ENCODE measurements around the gene GEMIN4. TPM values are rescaled to one million over a fixed set of nuclear protein-coding genes. Genes with fewer than 3 reads are reported as not detected.
"Not testable (repeated sequence)": the region's sequence is repeated elsewhere in the genome, so short reads cannot be mapped to it uniquely, and the experiment has no call there.

Gene GEMIN4
- polyA plus RNA-seq, 2 of the 4 experiments (the other 2 are of a cell fraction), result 36.1 to 47.6 TPM

DNA sequence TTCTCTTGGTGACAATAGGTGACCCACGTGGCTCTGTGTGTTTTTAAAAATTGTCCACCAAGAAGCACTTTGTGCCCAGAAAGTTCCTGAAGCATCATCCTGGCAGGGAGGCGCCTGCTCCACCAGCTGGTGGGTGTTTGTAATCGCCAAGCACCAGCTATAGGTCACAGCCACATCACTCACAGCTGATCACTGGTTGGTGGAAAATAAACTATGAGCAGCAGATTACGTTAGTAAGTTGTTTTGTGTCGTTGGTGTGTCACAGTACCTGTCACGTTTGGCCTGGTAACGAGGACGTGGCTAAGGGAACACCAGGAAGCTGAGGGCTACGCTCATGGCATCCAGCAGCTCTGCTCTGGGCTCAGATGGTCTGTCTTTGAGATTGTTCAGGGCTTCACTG lies 40.2 kb upstream of the GEMIN4 start:
- ATAC-seq, result peak; percentile 33 to 34; a peak in 3 of 6 replicates
- ChIA-PET POLR2A (interaction anchor here (1.4 kb wide), 1 partner anchor 11 kb away, joined by 6 read pairs; the partner anchor contains the start of genes GLOD4 and MRM3), CTCF (interaction anchor here (0.9 to 19.5 kb wide), 12 partner anchors 10 to 380 kb away, joined by 3 to 428 read pairs (median 3); partner anchors contain the start of genes GLOD4, MRM3, NXN and TIMM22)
- no peak for FAIRE-seq
- Histone ChIP-seq H3K27ac (no peak overlapping the region), H3K4me2 (no peak overlapping the region), H3K4me3 (no peak overlapping the region), H3K9me3 (no peaks in the 10 kb centered on the region), H3K4me1 (peaks cover 7% of the 10 kb centered on the region)
- DNase-seq (ENCODE audit: low read depth in 1 of 2, low spot score in 1 of 2), result peak; percentile 31 to 51
- WGBS (ENCODE audit: missing lambda C conversion rate), result 75% methylated on average over 9 of the region's 9 CpGs
- TF ChIP-seq, protein P1, sequence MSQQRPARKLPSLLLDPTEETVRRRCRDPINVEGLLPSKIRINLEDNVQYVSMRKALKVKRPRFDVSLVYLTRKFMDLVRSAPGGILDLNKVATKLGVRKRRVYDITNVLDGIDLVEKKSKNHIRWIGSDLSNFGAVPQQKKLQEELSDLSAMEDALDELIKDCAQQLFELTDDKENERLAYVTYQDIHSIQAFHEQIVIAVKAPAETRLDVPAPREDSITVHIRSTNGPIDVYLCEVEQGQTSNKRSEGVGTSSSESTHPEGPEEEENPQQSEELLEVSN (IDR thresholded peaks at IDR 0.05; ENCODE audit: borderline replicate concordance, low read depth), result no peak
- TF ChIP-seq RAD21 (conservative IDR thresholded peaks at IDR 0.05 in 1 of 2, IDR thresholded peaks at IDR 0.05 in 1 of 2) (no peak), ZNF302 (CRISPR knock-in tag; IDR thresholded peaks at IDR 0.05) (no peak), JUN (IDR thresholded peaks at IDR 0.05) (no peak), BHLHE40 (IDR thresholded peaks at IDR 0.05; ENCODE audit: low read depth, low read length) (no peak), POLR2AphosphoS2 (conservative IDR thresholded peaks at IDR 0.05; ENCODE audit: low read length) (no peak), SMC3 (IDR thresholded peaks at IDR 0.05) (no peak), MAFK (IDR thresholded peaks at IDR 0.05; ENCODE audit: partially characterized antibody) (no peak), CBX8 (IDR thresholded peaks at IDR 0.05) (no peak), RARB (CRISPR knock-in tag; IDR thresholded peaks at IDR 0.05) (no peak), EHMT2 (IDR thresholded peaks at IDR 0.05; ENCODE audit: low read depth) (no peak), HOXA7 (CRISPR knock-in tag; IDR thresholded peaks at IDR 0.05) (no peak)
- TF ChIP-seq, protein P2, sequence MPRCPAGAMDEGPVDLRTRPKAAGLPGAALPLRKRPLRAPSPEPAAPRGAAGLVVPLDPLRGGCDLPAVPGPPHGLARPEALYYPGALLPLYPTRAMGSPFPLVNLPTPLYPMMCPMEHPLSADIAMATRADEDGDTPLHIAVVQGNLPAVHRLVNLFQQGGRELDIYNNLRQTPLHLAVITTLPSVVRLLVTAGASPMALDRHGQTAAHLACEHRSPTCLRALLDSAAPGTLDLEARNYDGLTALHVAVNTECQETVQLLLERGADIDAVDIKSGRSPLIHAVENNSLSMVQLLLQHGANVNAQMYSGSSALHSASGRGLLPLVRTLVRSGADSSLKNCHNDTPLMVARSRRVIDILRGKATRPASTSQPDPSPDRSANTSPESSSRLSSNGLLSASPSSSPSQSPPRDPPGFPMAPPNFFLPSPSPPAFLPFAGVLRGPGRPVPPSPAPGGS (IDR thresholded peaks at IDR 0.05), result no peak
- TF ChIP-seq, protein P3, sequence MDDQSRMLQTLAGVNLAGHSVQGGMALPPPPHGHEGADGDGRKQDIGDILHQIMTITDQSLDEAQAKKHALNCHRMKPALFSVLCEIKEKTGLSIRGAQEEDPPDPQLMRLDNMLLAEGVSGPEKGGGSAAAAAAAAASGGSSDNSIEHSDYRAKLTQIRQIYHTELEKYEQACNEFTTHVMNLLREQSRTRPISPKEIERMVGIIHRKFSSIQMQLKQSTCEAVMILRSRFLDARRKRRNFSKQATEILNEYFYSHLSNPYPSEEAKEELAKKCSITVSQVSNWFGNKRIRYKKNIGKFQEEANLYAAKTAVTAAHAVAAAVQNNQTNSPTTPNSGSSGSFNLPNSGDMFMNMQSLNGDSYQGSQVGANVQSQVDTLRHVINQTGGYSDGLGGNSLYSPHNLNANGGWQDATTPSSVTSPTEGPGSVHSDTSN (IDR thresholded peaks at IDR 0.05), result no peak

DNA sequence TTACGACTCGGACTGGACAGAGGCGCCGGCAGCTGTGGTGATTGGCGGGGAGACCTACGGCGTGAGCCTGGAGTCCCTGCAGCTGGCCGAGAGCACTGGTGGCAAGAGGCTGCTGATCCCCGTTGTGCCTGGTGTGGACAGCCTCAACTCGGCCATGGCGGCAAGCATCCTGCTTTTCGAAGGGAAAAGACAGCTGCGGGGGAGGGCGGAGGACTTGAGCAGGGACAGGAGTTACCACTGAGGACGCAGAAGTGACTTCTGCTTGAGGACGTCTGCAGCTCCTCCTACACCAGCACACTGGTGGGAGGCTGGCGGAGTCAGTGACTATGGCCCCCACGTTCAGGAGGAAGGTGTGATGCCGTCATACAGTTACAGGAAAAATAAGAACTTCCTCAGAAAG lies 39.8 kb upstream of the GEMIN4 start:
- DNase-seq (ENCODE audit: low read depth in 1 of 2, low spot score in 1 of 2), result no peak
- Histone ChIP-seq H3K4me2 (no peak overlapping the region), H3K27ac (no peak overlapping the region), H3K9me3 (no peaks in the 10 kb centered on the region), H3K4me3 (no peak overlapping the region), H3K4me1 (peaks cover 7% of the 10 kb centered on the region)
- no peak for ATAC-seq
- FAIRE-seq, result no peak
- CTCF ChIA-PET, result interaction anchor here (0.7 to 19.5 kb wide), 14 partner anchors 10 to 380 kb away, joined by 3 to 428 read pairs (median 3); partner anchors contain the start of genes GLOD4, MRM3, NXN and TIMM22
- no peak for TF ChIP-seq ESRRA (IDR thresholded peaks at IDR 0.05; ENCODE audit: borderline replicate concordance, low read length)
- TF ChIP-seq CBX8 (IDR thresholded peaks at IDR 0.05), result no peak
- no peak for TF ChIP-seq RARB (CRISPR knock-in tag; IDR thresholded peaks at IDR 0.05)
- TF ChIP-seq, protein P4, sequence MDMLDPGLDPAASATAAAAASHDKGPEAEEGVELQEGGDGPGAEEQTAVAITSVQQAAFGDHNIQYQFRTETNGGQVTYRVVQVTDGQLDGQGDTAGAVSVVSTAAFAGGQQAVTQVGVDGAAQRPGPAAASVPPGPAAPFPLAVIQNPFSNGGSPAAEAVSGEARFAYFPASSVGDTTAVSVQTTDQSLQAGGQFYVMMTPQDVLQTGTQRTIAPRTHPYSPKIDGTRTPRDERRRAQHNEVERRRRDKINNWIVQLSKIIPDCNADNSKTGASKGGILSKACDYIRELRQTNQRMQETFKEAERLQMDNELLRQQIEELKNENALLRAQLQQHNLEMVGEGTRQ (IDR thresholded peaks at IDR 0.05), result no peak
- TF ChIP-seq ZNF302 (CRISPR knock-in tag; IDR thresholded peaks at IDR 0.05), result no peak
- TF ChIP-seq TFCP2L1 (CRISPR knock-in tag; IDR thresholded peaks at IDR 0.05), result no peak
- TF ChIP-seq FOSL2 (IDR thresholded peaks at IDR 0.05), result no peak
- no peak for TF ChIP-seq FOSL2 (CRISPR knock-in tag; IDR thresholded peaks at IDR 0.05)
- no peak for TF ChIP-seq JUN (IDR thresholded peaks at IDR 0.05)
- no peak for TF ChIP-seq CHD4 (IDR thresholded peaks at IDR 0.05; ENCODE audit: borderline replicate concordance)
- no peak for TF ChIP-seq MAZ (IDR thresholded peaks at IDR 0.05; ENCODE audit: borderline replicate concordance, low read depth, low read length)
- TF ChIP-seq, protein P5, sequence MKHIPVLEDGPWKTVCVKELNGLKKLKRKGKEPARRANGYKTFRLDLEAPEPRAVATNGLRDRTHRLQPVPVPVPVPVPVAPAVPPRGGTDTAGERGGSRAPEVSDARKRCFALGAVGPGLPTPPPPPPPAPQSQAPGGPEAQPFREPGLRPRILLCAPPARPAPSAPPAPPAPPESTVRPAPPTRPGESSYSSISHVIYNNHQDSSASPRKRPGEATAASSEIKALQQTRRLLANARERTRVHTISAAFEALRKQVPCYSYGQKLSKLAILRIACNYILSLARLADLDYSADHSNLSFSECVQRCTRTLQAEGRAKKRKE (CRISPR knock-in tag; IDR thresholded peaks at IDR 0.05; ENCODE audit: low read depth), result no peak
- TF ChIP-seq EP300 (IDR thresholded peaks at IDR 0.05), result no peak
- TF ChIP-seq GATA3 (IDR thresholded peaks at IDR 0.05; ENCODE audit: borderline replicate concordance), result no peak
- TF ChIP-seq, protein P6, sequence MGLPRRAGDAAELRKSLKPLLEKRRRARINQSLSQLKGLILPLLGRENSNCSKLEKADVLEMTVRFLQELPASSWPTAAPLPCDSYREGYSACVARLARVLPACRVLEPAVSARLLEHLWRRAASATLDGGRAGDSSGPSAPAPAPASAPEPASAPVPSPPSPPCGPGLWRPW (IDR thresholded peaks at IDR 0.05), result no peak
- no peak for TF ChIP-seq RCOR1 (IDR thresholded peaks at IDR 0.05; ENCODE audit: low read depth, low read length)
- TF ChIP-seq SMC3 (IDR thresholded peaks at IDR 0.05), result no peak
- no peak for TF ChIP-seq FOXS1 (CRISPR knock-in tag; IDR thresholded peaks at IDR 0.05)
- POLR2A ChIA-PET, result interaction anchor here (1.4 kb wide), 1 partner anchor 10 kb away, joined by 6 read pairs; the partner anchor contains the start of genes GLOD4 and MRM3
- WGBS (ENCODE audit: missing lambda C conversion rate), result 93% methylated on average over 19 of the region's 19 CpGs

DNA sequence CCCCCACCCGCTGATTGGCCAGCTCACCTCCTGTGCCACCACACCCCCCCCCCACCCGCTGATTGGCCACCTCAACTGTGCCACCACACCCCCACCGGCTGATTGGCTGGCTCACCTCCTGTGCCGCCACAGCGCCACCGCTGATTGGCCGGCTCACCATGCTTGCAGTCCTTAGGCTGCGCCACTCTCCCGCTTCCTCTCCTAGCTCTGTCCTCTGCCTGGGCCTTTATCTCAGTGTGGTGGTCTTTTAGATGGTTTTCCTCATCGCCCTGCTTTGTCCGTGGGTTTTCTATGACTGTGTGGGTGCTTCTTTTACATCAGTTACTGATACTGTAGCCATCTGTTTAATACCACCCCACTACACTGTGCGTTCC lies 38.8 kb upstream of the GEMIN4 start:
- H3K9me3 ChIP-seq; H3K4me1 ChIP-seq; ATAC-seq; H3K4me3 ChIP-seq; DNase-seq (ENCODE audit: low read depth in 1 of 2, low spot score in 1 of 2); FAIRE-seq; H3K4me2 ChIP-seq; H3K27ac ChIP-seq: not testable (repeated sequence)
- 99% methylated on average over 10 of the region's 12 CpGs for WGBS (ENCODE audit: missing lambda C conversion rate)
- POLR2A ChIA-PET, result interaction anchor here (0.6 to 1.4 kb wide), 2 partner anchors 9 to 126 kb away, joined by 4 to 6 read pairs; partner anchors contain the start of genes GLOD4 and MRM3
- CTCF ChIA-PET, result interaction anchor here (0.6 to 19.5 kb wide), 8 partner anchors 9 to 208 kb away, joined by 3 to 428 read pairs (median 5); partner anchors contain the start of genes GLOD4, MRM3, NXN and TIMM22
